Dermis blood vessel endothelial cell (primary cell): ENCODE data around the gene NOXRED1. TPM values are rescaled to one million over a fixed set of nuclear protein-coding genes. Genes with fewer than 3 reads are reported as not detected.
A peak's percentile ranks its signal among the peaks of the same experiment; 100 is the strongest.
"Not testable (repeated sequence)": the region's sequence is repeated elsewhere in the genome, so short reads cannot be mapped to it uniquely, and the experiment has no call there.

ENCODE experiments used
- DNase-seq: peaks from one replicate; pipeline ENCODE4 v3.0.0; 2010
- total RNA-seq: library from RNA; depleted of rRNA; stranded (reverse); fragments of >200 nt; gene quantifications from 2 replicates; pipeline ENCODE4 v1.2.3, GENCODE V29; 2014

The NOXRED1 gene
- total RNA-seq: under 0.01 TPM in 1 of 2 replicates, not detected in the other

- DNase-seq: no peak
Measured at GRCh38 chr14:77423423-77423822, at the start of gene NOXRED1. Gene NOXRED1, minus strand, starts transcription at chr14:77423523. Its CDS starts 634 bp downstream, at chr14:77422889.

- no peak for DNase-seq
Measured at GRCh38 chr14:77470224-77470870, 47.0 kb upstream of the NOXRED1 start.

- no peak for DNase-seq
Measured at GRCh38 chr14:77469539-77469938, 46.2 kb upstream of the NOXRED1 start.

- DNase-seq: no peak
Measured at GRCh38 chr14:77469067-77469505, 45.8 kb upstream of the NOXRED1 start.

GRCh38 chr14:77467801-77468200, 44.5 kb upstream of the NOXRED1 start:
- no peak for DNase-seq

- DNase-seq: peak; percentile 90
Measured at GRCh38 chr14:77459072-77459723, 35.9 kb upstream of the NOXRED1 start.

- peak; percentile 54 for DNase-seq
Measured at GRCh38 chr14:77458249-77458950, 35.1 kb upstream of the NOXRED1 start.

GRCh38 chr14:77457522-77458248, 34.4 kb upstream of the NOXRED1 start, which contains the start of the genes AHSA1 and VIPAS39:
Gene AHSA1, plus strand, starts transcription at chr14:77458093. Its CDS starts 97 bp downstream, at chr14:77458190.
Gene VIPAS39, minus strand, starts transcription at chr14:77457601. Its CDS starts 3,499 bp downstream, at chr14:77454102.
- peak; percentile 100 for DNase-seq

GRCh38 chr14:77457115-77457521, 33.8 kb upstream of the NOXRED1 start:
- peak; percentile 58 for DNase-seq

- no peak for DNase-seq
Measured at GRCh38 chr14:77455966-77456640, 32.8 kb upstream of the NOXRED1 start.

GRCh38 chr14:77442196-77442595, 18.9 kb upstream of the NOXRED1 start:
- no peak for DNase-seq

- no peak for DNase-seq
Measured at GRCh38 chr14:77439861-77440260, 16.5 kb upstream of the NOXRED1 start.

- no peak for DNase-seq
Measured at GRCh38 chr14:77438596-77438995, 15.3 kb upstream of the NOXRED1 start.

- DNase-seq: no peak
Measured at GRCh38 chr14:77436042-77436441, 12.7 kb upstream of the NOXRED1 start.

GRCh38 chr14:77426396-77426795, 3.1 kb upstream of the NOXRED1 start:
- no peak for DNase-seq

- DNase-seq: no peak
Measured at GRCh38 chr14:77424862-77425261, 1.5 kb upstream of the NOXRED1 start.

GRCh38 chr14:77421201-77421600, 2.1 kb downstream of the NOXRED1 start:
- no peak for DNase-seq

GRCh38 chr14:77416836-77417235, 6.5 kb downstream of the NOXRED1 start:
- DNase-seq: no peak

GRCh38 chr14:77416098-77416497, 7.2 kb downstream of the NOXRED1 start:
- not testable (repeated sequence) for DNase-seq

- not testable (repeated sequence) for DNase-seq
Measured at GRCh38 chr14:77415403-77416030, 7.8 kb downstream of the NOXRED1 start.

- DNase-seq: peak; percentile 30
Measured at GRCh38 chr14:77409131-77409533, 14.2 kb downstream of the NOXRED1 start.

- no peak for DNase-seq
Measured at GRCh38 chr14:77407158-77407557, 16.2 kb downstream of the NOXRED1 start.
